DND-41 (cell line): Measurements from ENCODE around the gene IGSF5.

Experiments used
- ATAC-seq: fragments of 200-7000 bp; cut with Tn5 transposase; 3 replicates; pipeline ENCODE4 v1.9.1; 2021; ENCODE audit warnings: low read depth; ENCODE audit not compliant: insufficient read depth
- DNase-seq: peaks from one replicate; pipeline ENCODE4 v3.0.0-alpha.2; 2020
- H2AFZ ChIP-seq: 2 replicates; pipeline ENCODE4 v1.6.0; 2012; ENCODE audit warnings: low read depth, low read length
- H3K27ac ChIP-seq: 2 replicates; pipeline ENCODE4 v1.5.1; 2012; ENCODE audit warnings: low read length, inconsistent platforms
- H3K27me3 ChIP-seq: fragments of 200-600 bp; sonication (generic); 2 replicates; pipeline ENCODE4 v1.6.0; 2012; ENCODE audit warnings: low read length, mild to moderate bottlenecking, inconsistent platforms; ENCODE audit not compliant: insufficient read depth, poor library complexity
- H3K36me3 ChIP-seq: 2 replicates; pipeline ENCODE4 v1.5.1; 2012; ENCODE audit warnings: low read length, inconsistent platforms; ENCODE audit not compliant: insufficient read depth
- H3K4me1 ChIP-seq: 2 replicates; pipeline ENCODE4 v1.5.1; 2012; ENCODE audit warnings: mild to moderate bottlenecking, low read length; ENCODE audit not compliant: insufficient read depth
- H3K4me2 ChIP-seq: 2 replicates; pipeline ENCODE4 v1.6.0; 2012; ENCODE audit warnings: mild to moderate bottlenecking, moderate library complexity, low read length, inconsistent platforms; ENCODE audit not compliant: insufficient read depth
- H3K4me3 ChIP-seq, 2 experiments: fragments of 200-600 bp in 1 of 2; shearing (Covaris generic) in 1 of 2; 2 replicates each; pipeline ENCODE4 v1.5.1; 2012 to 2016; ENCODE audit warnings: inconsistent platforms in 2 of 2, low read length in 2 of 2, mild to moderate bottlenecking in 2 of 2, low read depth in 1 of 2, moderate library complexity in 1 of 2
- H3K79me2 ChIP-seq: 2 replicates; pipeline ENCODE4 v1.6.0; 2012; ENCODE audit warnings: low read length, inconsistent platforms; ENCODE audit not compliant: insufficient read depth
- H3K9ac ChIP-seq: 2 replicates; pipeline ENCODE4 v1.6.0; 2012; ENCODE audit warnings: low read depth, mild to moderate bottlenecking, inconsistent platforms, low read length, moderate library complexity
- H3K9me3 ChIP-seq: 2 replicates; pipeline ENCODE4 v1.5.1; 2012; ENCODE audit warnings: low read length, moderate library complexity, mild to moderate bottlenecking, inconsistent platforms; ENCODE audit not compliant: insufficient read depth, severe bottlenecking
- H4K20me1 ChIP-seq: 2 replicates; pipeline ENCODE4 v1.6.0; 2012; ENCODE audit warnings: low read length; ENCODE audit not compliant: insufficient read depth
- EZH2 ChIP-seq: IDR thresholded peaks from 3 replicates; pipeline ENCODE4 v1.6.1; 2012; ENCODE audit warnings: borderline replicate concordance, low read depth, mild to moderate bottlenecking, moderate library complexity, low read length, inconsistent platforms; ENCODE audit not compliant: severe bottlenecking
- TF ChIP-seq, protein P1 (sequence below): IDR thresholded peaks from 2 replicates; pipeline ENCODE4 v1.5.1; 2012; ENCODE audit warnings: borderline replicate concordance, low read length, moderate library complexity, mild to moderate bottlenecking; ENCODE audit not compliant: poor library complexity, severe bottlenecking; ENCODE audit errors: extremely low read depth

The IGSF5 gene

DNA sequence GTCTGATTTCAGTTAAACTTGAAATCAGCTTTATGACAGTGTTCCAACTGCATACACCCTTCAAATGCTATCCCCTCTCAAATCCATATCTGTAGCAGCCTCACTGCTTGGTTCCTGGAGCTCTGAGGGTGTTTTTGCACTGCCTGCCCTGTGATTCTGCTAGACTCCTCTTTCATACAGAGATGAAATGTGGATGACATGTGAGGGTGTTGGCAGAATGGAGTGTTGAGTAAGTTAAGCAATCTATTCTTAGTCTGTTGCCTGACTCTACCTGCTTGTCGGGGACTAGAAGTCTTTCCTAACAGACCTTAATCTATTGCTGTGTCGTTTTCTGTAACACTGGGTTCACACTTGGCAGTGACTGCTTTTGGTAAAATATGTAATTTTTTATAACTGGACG is 9.8 kb downstream of the IGSF5 start:
- H4K20me1 ChIP-seq, result no peaks in the 10 kb centered on the region
- ATAC-seq, result no peak
- H3K27me3 ChIP-seq, result peaks cover 6% of the 10 kb centered on the region
- TF ChIP-seq, protein P1, sequence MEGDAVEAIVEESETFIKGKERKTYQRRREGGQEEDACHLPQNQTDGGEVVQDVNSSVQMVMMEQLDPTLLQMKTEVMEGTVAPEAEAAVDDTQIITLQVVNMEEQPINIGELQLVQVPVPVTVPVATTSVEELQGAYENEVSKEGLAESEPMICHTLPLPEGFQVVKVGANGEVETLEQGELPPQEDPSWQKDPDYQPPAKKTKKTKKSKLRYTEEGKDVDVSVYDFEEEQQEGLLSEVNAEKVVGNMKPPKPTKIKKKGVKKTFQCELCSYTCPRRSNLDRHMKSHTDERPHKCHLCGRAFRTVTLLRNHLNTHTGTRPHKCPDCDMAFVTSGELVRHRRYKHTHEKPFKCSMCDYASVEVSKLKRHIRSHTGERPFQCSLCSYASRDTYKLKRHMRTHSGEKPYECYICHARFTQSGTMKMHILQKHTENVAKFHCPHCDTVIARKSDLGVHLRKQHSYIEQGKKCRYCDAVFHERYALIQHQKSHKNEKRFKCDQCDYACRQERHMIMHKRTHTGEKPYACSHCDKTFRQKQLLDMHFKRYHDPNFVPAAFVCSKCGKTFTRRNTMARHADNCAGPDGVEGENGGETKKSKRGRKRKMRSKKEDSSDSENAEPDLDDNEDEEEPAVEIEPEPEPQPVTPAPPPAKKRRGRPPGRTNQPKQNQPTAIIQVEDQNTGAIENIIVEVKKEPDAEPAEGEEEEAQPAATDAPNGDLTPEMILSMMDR, result no peak
- TF ChIP-seq EZH2, result no peak
- H3K27ac ChIP-seq, result no peak overlapping the region
- H3K4me3 ChIP-seq, result no peak overlapping the region
- H3K9me3 ChIP-seq, result no peaks in the 10 kb centered on the region
- no peak for DNase-seq
- no peaks in the 10 kb centered on the region for H3K36me3 ChIP-seq
- H3K4me2 ChIP-seq, result no peak overlapping the region
- no peaks in the 10 kb centered on the region for H3K4me1 ChIP-seq
- no peak overlapping the region for H2AFZ ChIP-seq
- no peak overlapping the region for H3K9ac ChIP-seq
- H3K79me2 ChIP-seq, result no peaks in the 10 kb centered on the region

DNA sequence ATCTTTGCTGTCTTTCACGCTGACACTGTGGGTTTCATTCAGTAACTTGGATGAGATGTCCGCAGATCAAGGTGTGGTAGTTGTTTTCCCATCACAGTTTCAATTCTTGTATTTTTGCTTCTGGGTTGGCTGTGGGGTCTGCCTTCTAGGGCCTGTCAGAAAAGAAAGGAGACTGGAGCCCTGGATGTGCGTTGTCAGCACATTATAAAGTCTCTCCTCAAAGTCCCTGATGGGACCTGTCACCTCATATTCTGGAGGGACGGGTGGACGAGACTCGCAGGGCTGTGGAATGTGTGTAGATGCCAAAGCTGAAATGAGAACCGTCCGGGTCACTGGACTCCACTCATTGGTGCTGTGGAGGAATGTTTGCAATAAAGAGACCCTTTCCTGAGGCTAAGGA is 11.3 kb downstream of the IGSF5 start:
- Histone ChIP-seq H3K27me3 (peaks cover 2% of the 10 kb centered on the region), H2AFZ (no peak overlapping the region), H3K4me3 (no peak overlapping the region), H3K4me2 (no peak overlapping the region), H3K36me3 (no peaks in the 10 kb centered on the region), H3K27ac (no peak overlapping the region), H3K79me2 (no peaks in the 10 kb centered on the region), H4K20me1 (no peaks in the 10 kb centered on the region), H3K9me3 (no peaks in the 10 kb centered on the region), H3K9ac (no peak overlapping the region), H3K4me1 (no peaks in the 10 kb centered on the region)
- TF ChIP-seq EZH2, result no peak
- TF ChIP-seq, protein P1, result no peak
- DNase-seq (no peak), ATAC-seq (no peak)

GRCh38 chr21:39763272-39763970 is 18.4 kb downstream of the IGSF5 start:
- no peak for TF ChIP-seq EZH2
- TF ChIP-seq, protein P1, result no peak
- H3K79me2 ChIP-seq, result no peaks in the 10 kb centered on the region
- H3K4me1 ChIP-seq, result no peaks in the 10 kb centered on the region
- no peak overlapping the region for H3K4me2 ChIP-seq
- ATAC-seq (no peak), DNase-seq (no peak)
- no peak overlapping the region for H2AFZ ChIP-seq
- H3K27ac ChIP-seq, result no peak overlapping the region
- H4K20me1 ChIP-seq, result no peaks in the 10 kb centered on the region
- no peak overlapping the region for H3K9ac ChIP-seq
- peaks cover 3% of the 10 kb centered on the region for H3K27me3 ChIP-seq
- H3K36me3 ChIP-seq, result no peaks in the 10 kb centered on the region
- no peaks in the 10 kb centered on the region for H3K9me3 ChIP-seq
- no peak overlapping the region for H3K4me3 ChIP-seq
